CD4-positive, alpha-beta T cell treated with Interleukin-21 for 1 hour (primary cell): ENCODE measurements around the gene PTN.
"Not testable (repeated sequence)": the region's sequence is repeated elsewhere in the genome, so short reads cannot be mapped to it uniquely, and the experiment has no call there.

Source experiments
- DNase-seq: peaks from one replicate; pipeline ENCODE4 v3.0.0-alpha.2; 2020

PTN gene

GRCh38 chr7:137262599-137262998 is 80.9 kb downstream of the PTN start:
- no peak for DNase-seq

DNA sequence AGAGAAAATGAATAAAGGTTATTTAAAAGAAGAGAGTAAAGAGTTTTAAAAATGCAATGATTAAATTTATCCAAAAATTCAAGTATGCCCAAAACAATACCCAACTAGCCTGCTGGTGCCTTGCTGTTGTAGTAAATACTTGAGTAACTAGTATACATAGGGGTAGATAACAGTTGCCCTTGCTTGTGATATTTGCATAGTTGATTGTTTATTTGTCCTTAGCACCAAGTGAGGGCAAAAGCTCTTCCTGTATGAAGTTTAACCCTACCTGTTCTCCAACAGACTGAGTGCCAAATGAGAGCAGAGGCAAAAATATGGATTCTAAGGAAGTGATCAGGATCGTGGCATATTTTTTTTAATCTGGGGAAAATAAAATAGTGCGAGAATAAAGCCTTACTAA is 85.0 kb downstream of the PTN start:
- DNase-seq: no peak

DNA sequence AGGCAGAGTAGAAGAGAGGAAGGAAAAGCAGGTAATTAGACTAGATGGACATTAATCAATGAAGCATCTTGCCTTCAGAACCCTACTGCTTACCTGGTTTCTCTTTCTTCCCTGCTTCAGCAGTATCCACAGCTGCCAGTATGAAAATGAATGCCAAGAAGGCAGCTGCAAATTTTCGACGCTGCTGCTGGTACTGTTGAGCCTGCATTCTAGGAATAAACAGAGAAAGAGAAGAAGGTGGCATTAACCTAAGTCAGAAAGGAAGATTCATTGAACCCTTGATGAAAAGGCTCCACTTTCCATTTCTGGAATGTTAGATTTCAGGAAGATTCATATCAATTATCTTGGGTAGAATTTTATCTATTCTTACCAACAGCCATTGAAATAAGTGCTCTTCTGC is 88.8 kb downstream of the PTN start:
- DNase-seq: no peak

DNA sequence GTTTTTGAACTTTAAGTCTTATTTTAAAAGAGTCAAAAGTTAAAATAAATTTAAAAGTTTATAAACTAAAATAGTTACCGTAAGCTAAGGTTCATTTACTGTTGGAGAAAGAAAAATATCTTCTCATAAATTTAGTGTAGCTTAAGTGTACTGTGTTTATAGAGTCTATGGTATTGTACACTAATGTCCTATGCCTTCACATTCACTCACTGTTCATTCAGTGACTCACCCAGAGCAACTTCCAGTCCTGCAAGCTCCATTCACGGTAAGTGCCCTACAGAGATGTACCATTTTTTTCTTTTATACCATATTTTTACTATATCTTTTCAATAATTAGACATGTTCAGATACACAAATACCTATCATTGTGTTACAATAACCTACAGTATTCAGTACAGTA is 97.6 kb downstream of the PTN start:
- DNase-seq: no peak

- DNase-seq: no peak
These were observed 98.3 kb downstream of the PTN start for GRCh38 chr7:137245186-137245585.

- no peak for DNase-seq
These were observed 99.8 kb downstream of the PTN start for GRCh38 chr7:137243741-137244140.

- no peak for DNase-seq
These were observed 100.9 kb downstream of the PTN start for GRCh38 chr7:137242616-137243015.

GRCh38 chr7:137241655-137242360 is 101.7 kb downstream of the PTN start:
- no peak for DNase-seq

- not testable (repeated sequence) for DNase-seq
These were observed 104.3 kb downstream of the PTN start for GRCh38 chr7:137239186-137239585.

GRCh38 chr7:137235434-137235833 is 108.1 kb downstream of the PTN start:
- DNase-seq: no peak

GRCh38 chr7:137231167-137231566 is 112.4 kb downstream of the PTN start:
- no peak for DNase-seq

DNA sequence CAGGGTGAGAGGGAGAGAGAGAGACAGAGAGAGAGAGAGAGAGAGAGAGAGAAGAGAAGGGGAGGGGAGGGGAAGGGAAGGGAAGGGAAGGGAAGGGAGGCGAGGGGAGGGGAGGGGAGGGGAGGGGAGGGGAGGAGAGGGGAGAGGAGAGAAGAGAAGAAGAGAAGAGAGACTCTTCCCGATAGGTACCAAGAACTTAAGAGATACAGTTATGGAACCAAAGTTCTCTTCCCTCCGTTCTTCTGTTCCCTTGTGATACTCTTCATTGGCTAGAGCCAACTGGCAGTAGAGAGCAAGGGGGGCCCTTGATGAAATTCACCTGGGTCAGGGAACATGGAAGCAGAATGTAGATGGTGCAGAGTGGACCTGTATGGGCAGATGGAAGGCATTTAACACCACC is 122.1 kb downstream of the PTN start:
- no peak for DNase-seq

GRCh38 chr7:137213744-137214143 is 129.8 kb downstream of the PTN start:
- no peak for DNase-seq

GRCh38 chr7:137209151-137209817 is 134.2 kb downstream of the PTN start:
- no peak for DNase-seq

DNA sequence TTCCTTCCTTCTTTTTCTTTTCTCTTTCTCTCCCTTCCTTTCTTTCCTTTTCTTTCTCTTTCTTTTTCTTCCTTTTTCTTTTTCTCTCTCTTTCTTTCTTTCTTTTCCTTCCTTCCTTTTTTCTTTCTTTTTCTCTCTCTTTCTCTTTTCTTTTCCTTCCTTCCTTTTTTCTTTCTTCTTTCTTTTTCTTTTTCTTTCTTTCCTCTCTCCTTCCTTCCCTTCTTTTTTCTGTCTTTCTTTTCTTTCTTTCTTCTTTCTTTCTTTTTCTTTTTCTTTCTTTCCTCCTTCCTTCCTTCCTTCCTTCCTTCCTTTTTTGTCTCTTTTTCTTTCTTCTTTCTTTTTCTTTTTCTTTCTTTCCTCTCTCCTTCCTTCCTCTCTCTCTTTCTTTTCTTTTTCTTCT is 136.8 kb downstream of the PTN start:
- DNase-seq: no peak

GRCh38 chr7:137204246-137204645 is 139.3 kb downstream of the PTN start:
- DNase-seq: no peak

DNA sequence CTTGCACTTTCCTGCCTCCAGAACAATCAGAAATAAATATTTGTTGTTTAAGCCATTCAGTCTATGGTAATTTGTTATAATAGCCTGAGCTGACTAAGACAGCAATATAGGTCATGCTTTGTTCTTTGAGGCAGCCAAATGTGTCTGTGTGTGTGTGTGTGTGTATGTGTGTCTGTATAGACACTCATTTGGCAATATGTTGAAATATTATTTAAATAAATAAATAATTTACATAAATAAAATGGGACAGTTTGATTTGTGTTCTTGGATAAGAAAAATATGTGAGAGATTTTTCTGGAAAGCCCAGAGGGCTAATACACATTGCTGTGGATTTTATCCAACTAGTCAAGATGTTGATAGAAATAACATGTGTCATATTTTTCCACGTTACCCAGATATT is 140.2 kb downstream of the PTN start:
- DNase-seq: no peak

DNA sequence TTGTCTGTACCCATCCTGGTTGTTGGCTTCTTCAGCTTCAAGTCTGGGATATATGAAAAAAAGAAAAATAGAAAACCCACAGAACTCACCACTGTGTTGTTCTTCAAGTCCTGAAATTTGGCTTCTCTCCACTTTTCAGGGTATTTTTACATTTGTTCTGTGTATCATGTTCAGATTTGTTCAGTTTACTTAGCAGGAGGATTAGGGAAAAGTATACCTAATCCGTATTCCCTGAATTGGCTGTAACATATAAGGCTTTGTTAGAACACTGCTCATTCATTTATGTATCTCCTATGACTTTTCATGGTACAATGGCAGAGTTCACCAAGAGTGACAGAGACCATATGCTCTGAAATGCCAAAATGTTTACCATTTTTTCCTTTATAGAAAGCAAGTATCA is 146.9 kb downstream of the PTN start:
- no peak for DNase-seq

DNA sequence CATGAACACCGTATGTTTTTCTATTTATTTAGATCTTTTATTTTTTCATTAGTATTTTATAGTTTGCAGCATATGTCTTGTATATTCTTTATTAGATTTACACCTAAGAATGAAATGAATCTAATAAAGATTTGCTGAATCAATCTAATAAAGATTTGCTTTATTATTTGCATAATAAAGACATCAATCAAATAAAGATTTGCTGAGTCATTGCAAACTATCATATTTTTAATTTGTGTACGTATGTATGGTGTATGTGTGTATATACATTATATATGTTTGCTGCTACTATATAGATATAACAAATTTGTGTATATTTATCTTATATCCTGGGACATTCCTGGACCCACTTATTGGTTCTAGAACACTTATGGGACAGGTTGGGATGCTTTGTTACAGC is 147.5 kb downstream of the PTN start:
- DNase-seq: no peak

DNA sequence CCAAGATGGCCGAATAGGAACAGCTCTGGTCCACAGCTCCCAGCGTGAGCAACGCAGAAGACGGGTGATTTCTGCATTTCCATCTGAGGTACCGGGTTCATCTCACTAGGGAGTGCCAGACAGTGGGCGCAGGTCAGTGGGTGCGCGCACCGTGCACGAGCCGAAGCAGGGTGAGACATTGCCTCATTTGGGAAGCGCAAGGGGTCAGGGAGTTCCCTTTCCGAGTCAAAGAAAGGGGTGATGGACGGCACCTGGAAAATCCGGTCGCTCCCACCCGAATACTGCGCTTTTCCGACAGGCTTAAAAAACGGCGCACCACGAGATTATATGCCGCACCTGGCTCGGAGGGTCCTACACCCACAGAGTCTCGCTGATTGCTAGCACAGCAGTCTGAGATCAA is 161.9 kb downstream of the PTN start:
- not testable (repeated sequence) for DNase-seq
